Activated CD8-positive, alpha-beta memory T cell treated with anti-CD3 and anti-CD28 coated beads for 48 hours (primary cell): ENCODE measurements around the gene MANSC4.

Source experiments
- DNase-seq, 3 experiments: peaks; one replicate each; pipeline ENCODE4 v3.0.0-alpha.2; 2020; ENCODE audit warnings: low read depth in 2 of 3, low spot score in 2 of 3

MANSC4 gene

DNA sequence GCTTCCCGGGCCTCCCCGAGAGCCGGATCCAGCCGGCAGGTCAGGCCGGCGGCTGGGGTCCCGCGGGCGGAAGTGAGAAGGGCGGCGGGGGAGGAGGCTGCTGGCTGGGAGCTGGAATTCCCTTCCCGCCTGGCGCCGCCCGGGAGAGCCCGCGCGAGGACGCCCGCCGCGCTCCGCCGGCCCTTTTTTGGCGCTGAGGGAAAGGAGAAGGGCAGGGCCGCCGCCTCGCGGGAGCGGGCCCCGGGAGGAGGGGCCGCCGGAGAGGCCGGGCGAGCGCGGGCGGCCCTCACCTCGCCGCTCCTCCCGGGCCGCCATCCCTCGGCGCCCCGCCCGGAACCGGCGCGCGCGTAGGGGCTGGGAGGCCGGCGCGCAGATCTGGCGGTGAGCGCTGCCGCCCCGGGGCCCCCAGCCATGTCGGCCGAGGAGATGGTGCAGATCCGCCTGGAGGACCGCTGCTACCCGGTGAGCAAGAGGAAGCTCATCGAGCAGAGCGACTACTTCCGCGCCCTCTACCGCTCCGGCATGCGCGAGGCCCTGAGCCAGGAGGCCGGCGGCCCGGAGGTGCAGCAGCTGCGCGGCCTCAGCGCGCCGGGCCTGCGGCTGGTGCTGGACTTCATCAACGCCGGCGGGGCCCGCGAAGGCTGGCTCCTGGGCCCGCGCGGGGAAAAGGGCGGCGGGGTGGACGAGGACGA is at the start of gene MANSC4, which contains the start of gene KLHL42:
Gene MANSC4, minus strand, starts transcription at position 317 of the 692 bp plus-strand sequence. CDS start 8,960 bp downstream, outside the sequence.
Gene KLHL42, plus strand, starts transcription at position 314 of the 692 bp plus-strand sequence. Its CDS starts 98 bp downstream, at position 412.
- DNase-seq = peak; percentile 34 to 42 (median 36)

DNA sequence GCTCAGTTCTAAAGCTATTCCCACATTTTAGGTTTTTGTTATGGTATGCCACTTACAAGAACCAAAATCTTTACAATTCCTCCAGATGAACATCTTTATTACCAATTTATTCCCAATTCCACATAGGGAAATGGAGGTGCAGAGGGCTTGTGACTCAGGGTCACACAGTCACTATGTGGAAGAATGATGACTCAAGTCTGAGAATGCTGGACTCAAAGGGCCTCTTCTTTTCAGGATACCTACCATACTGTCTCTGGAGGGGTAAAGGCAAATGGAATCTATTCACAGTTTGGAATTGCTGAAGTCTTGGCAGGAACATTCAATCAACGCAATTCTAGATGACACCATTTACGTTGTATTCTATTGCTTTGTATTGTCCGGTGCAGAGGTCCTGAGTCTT is 48.2 kb upstream of the MANSC4 start:
- no peak for DNase-seq

DNA sequence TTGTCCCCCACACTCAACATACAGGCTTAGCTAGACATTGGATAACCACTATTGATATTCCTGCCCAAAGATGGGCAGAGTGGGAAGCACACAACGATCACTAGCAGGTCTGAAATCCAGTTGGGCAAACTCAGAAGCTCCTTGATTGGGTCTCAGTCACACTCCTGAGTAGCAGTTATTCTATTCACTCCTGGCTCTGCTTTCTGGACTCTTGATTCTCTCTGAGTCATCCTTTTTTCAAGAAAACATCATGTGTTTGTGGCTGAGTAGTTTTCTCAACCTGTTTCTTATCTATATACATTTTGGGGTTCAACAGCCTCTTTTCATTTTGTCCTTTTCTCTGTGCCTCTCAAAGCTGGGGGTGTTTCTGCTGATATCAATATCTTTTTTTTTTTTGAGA is 46.0 kb upstream of the MANSC4 start:
- DNase-seq = no peak

DNA sequence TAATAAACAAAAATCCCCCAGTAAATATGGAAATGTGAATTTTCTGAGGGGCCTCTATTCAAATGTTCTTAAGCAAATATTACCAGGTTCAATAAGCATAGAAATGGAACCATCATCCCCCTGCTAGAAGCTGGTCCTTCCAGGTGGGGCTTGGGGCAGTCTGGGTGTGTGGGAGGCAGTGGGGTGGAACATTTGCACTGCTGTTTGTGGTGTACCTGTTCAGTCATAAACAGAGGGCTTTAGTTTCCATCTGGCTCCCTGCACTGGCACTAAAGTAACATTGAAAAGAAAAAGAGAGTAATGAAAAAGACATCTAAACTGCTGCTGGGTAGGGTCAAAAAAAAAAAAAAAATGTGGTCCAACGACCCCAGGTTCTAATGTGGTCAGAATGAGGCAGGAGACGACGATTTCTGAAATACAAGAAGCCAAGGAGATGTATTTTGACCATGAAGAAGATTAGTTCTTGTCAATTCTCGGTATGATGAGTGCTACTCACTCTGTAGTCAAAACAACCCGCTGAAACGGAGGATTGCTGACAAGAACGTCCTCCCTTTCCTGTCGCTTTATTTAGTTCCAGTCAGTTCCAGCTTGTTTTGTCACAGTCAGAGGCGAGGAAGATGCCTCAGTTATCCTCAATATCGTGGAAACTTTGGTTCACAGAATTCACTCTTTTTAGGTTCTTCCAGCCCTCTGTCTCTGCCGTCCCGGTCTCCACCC is 44.2 kb upstream of the MANSC4 start:
- DNase-seq = no peak

DNA sequence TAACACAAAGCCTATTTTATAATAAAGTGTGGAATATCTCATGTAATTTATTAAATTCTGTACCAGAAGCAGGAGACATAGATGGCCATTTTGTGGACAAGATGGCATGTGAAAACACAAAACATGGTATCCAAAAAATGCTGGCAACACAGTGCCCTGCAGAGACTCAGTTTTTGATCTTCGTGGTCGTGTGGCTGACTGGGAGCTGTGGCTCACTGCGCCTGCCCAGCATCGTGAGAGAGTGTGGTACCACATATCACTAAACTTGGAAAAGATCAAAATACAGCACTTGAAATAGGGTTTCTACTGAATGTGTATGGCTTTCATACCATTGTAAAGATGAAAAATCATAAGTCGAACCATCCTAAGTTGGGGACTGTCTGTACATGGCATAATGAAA is 43.0 kb upstream of the MANSC4 start:
- no peak for DNase-seq

DNA sequence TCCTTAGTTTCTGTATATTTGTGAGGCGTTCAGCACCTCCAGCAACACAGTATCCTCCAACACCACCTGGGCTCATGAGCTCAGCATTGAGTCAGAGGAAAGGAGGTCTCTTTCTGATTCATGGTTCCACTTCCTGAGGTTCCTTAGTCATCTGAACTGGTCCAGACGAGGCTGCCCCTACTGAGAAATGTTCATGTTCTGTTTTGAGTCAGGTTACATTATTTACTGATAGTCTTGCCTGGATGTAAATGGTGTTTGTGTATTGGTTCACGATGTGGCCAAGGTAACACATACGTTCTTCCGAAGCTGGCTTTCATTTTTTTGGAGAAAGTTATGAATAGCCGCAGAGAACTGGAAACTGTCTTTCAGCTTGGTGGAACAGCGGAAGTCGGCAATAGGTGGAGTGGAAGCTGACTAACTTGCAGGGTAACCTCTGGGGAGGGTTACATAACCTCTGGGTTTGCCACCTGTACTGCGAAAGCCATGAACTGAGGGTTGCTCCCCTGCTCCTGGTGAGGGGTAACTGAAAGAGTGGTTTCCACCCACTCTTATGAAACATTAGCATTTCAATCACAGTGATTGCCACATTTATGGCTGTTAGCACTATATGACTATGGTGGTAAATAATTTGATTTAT is 42.2 kb upstream of the MANSC4 start:
- peak; percentile 20 to 34 (median 30) for DNase-seq

DNA sequence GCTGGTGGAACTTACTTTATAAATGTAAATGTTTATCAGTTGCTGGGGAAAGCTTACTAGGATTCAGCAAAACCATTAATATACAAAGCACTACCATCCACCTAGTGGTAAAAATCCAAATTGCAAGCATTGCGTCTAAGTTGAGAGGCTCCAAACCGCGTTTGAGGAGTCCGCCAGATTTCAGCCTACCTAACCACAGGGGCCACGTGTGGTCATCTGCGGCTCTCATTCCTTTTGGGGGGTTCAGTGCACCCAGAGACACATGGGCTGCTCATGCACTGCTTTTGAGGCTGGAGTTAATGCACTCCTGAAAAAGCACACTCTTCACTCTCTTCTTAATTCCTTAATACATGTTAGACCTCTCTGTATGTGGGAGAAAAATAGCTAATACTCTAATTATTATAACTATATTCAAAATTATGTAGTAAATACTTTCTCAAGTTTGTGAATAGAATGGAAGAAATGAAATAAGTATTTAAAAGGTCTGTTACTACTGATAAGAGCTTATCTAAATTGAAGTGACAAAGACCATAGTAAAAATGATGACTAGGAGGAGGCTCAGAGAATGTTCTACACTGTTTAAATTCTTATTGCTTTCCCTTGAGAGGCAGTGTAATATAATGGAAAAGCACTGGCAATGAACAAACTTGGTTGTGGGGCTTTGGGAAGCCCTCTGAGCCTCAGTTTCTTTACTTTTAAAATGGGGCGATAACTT is 41.4 kb upstream of the MANSC4 start:
- DNase-seq = no peak

DNA sequence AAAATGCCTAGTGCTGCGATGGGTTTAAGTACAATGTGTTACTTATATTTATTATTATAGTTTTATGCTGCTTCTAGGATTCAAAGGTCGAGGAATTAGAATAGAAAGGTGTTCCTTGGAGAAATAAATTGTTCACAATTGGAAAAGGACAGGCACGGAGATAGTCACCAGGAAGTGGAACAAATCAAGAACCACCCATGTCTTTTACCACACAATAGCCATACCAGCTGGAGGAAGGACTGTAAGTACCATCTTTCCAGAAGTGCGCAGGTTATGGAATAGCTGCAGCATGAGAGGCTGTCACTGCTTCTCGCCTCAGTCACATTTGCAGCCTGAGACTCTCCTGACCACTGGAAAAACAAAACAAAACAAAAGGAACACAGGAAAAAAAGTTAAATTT is 40.5 kb upstream of the MANSC4 start:
- no peak for DNase-seq

DNA sequence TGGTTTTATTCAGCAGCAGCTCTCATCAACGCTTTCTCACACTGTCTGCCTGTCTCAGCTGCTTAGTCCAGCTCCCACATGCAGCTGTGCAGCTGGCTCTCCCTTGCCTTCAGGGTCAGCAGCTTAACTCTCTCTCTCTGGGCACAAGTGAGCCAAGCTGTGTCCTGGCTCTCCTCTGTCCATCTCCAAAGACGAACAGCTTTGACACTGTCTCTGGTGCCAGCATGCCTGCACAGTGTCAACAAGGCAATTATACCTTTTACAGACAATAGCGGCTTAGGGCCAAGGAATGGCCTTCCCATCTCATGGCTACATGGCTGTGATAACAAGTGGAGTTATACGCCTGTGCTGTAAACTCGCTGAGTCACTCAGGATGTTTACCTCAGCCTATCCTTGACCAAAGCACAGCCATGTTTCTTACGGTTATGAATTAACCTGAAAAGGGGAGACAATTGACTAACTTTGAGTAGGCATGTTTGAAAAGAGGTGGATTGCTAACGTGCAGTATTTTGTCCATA is 38.4 kb upstream of the MANSC4 start:
- no peak for DNase-seq

- DNase-seq = no peak
Observed at GRCh38 chr12:27817766-27818165, 37.7 kb upstream of the MANSC4 start.

GRCh38 chr12:27814851-27815591 is 35.0 kb upstream of the MANSC4 start:
- no peak for DNase-seq

GRCh38 chr12:27814411-27814810 is 34.4 kb upstream of the MANSC4 start:
- DNase-seq = no peak

DNA sequence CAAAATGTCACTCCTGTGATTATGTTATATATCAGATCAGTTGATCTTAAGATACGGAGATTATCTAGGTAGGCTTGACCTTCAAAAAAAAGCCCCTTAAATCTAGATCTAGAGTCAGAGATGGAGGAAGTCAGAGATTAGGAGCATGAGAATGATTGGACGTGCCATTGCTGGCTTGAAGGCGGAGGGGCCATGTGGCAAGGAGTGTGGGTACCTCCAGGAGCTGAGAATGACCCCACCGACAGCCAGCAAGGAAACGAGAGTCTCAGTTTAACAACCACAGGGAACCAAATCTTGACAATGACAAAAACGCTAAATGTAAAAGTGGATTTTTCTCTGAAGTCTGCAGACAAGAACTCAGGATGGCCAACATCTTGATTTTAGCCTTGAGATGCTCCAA is 32.5 kb upstream of the MANSC4 start:
- DNase-seq = no peak

DNA sequence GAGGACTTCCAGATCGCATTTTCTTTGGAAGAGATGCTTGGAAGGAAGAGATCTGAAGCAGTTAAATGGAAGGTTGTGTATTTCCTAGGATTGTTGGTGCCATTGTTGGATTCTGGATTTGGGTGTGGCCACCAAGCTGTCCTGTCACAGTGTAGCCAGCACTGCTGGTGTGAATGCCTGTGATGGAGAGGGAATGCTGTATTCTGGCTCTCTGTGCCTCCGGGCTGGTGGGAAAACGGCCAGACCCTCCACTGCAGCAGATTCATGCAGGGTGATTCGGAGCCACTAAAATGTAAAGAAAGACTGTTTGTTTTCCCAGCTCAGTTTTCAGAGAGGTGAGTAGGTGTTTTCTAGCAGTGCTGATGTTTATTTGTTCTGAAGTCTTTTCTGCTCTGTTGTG is 30.7 kb upstream of the MANSC4 start:
- DNase-seq = no peak

- DNase-seq = no peak
Observed at GRCh38 chr12:27808841-27809240, 28.8 kb upstream of the MANSC4 start.

DNA sequence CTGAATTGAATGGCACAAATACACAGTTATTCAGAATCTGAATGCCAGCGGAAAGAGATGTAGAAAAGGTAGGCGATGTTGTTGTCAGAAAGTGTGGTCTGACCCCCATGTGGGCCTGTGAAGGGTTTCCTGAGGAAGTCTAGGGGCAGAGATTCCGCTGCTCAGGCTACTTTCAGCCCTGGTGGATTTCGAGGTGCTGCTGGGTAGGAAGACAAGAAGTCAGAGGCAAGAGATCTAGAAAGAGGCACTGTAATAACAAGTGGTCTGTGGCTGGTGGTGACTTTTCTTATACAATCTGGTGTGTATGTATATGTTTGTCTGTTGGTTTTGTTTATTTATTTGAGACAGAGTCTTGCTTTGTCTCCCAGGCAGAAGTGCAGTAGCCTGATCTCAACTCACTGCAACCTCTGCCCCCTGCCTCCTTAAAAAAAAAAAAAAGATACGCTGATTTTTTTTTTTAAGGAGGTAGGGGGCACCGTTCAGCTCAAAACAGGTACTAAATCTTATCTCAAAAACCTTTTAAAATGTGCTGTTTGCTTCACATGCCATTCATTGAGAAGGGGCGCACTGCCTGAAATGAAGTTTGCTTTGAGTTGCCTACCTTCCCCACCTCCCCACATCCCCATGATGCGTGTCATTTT is 27.1 kb upstream of the MANSC4 start:
- no peak for DNase-seq

DNA sequence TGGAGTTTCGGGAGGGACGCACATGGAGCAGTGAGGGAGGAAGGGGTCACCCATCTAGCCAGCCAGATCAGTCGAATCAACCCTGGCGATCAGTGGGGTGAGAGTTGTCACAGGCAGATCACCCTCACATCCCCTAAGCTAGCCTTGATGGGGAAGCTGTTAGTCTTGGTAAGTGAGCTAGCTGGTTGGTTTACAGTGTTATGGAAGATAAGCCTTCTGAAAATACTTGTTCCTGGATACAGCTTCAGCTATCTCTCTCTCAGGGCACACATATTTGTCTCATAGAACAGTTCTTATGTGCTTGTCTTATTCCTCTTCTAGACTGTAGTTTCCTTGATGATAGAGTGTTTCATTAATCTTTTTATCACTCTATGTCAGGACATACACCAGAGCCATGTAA is 26.2 kb upstream of the MANSC4 start:
- no peak for DNase-seq

DNA sequence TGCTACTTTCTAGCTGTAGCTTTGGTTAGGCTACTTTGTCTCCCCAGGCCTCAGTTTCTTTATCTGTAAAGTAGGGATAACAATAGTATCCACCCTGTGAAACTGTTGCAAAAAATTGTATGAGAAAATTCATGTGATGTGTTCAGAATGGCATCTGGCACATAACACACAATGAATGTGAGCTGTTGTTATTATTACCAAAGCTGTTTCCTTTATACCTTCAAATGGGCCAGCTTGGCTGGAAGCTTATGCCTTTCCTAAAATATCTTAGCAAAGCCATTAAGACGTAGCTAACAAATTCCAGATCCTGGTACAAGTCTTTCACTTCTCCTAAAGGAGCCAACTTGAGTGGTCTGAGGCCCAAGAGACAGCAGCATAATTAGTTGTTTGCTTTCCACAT is 25.2 kb upstream of the MANSC4 start:
- DNase-seq = no peak

- DNase-seq = no peak
Observed at GRCh38 chr12:27802936-27803335, 22.9 kb upstream of the MANSC4 start.

GRCh38 chr12:27802511-27802910 is 22.5 kb upstream of the MANSC4 start:
- no peak for DNase-seq
